HepG2 (cell line): ENCODE measurements around the gene PRIMA1. TPM values are rescaled to one million over a fixed set of nuclear protein-coding genes. Genes with fewer than 3 reads are reported as not detected.

Source experiments
- ATAC-seq: fragments of 200-7000 bp; cut with Tn5 transposase; 3 replicates; pipeline ENCODE4 v1.9.1; 2020; ENCODE audit warnings: mild to moderate bottlenecking, moderate library complexity
- BruUV-seq: library from RNA; stranded (reverse); fragments of 400-500 nt; replicated peaks from 2 replicates; lab custom pipeline; 2021; lab: Mats Ljungman, UMichigan
- CTCF ChIA-PET: fragments of 300-600 bp; formaldehyde crosslinking; extraction: SDS; loops from one replicate; lab custom pipeline; 2021; ENCODE audit warnings: low total read pairs, inconsistent platforms, low intra/inter-chr PET ratio; lab: Yijun Ruan, JAX
- POLR2A ChIA-PET: fragments of 350-600 bp; sonication (Branson Sonifier 250); formaldehyde crosslinking; loops from one replicate; lab custom pipeline; 2020; ENCODE audit warnings: antibody characterized with exemption, inconsistent platforms; lab: Yijun Ruan, JAX
- DNase-seq: peaks from one replicate; pipeline ENCODE4 v3.0.0-alpha.2; 2015; ENCODE audit warnings: low spot score
- FAIRE-seq: peaks from 3 replicates; lab custom pipeline; 2011; peaks lifted over from hg19 to GRCh38; lab: Jason Lieb, UNC
- H2AFZ ChIP-seq: one replicate; pipeline ENCODE4 v1.6.1; 2011; ENCODE audit warnings: low read length, inconsistent platforms
- H3K27ac ChIP-seq: fragments of 300-600 bp; 3 replicates; pipeline ENCODE4 v1.8.0; 2011; ENCODE audit warnings: mixed run types, mild to moderate bottlenecking, mixed read lengths, low read length, inconsistent platforms; ENCODE audit not compliant: insufficient read depth; ENCODE audit errors: extremely low read length
- H3K27me3 ChIP-seq, 2 experiments: fragments of 200-600 bp in 1 of 2; 2 replicates in 1 of 2; 3 replicates in 1 of 2; pipeline versions ENCODE4 v1.6.0 to v1.8.0; 2011; ENCODE audit warnings: low read length in 2 of 2, mild to moderate bottlenecking in 2 of 2, moderate library complexity in 2 of 2, inconsistent platforms in 1 of 2; ENCODE audit not compliant: insufficient read depth in 2 of 2, control insufficient read depth in 1 of 2
- H3K36me3 ChIP-seq, 2 experiments: fragments of 200-600 bp in 1 of 2; replicated peaks in 1 of 2; 2 replicates in 1 of 2; 3 replicates in 1 of 2; pipeline versions ENCODE4 v1.5.1 to v1.8.0; 2011; ENCODE audit warnings: low read length in 2 of 2, inconsistent platforms in 1 of 2; ENCODE audit not compliant: insufficient read depth in 2 of 2, control insufficient read depth in 1 of 2
- H3K4me1 ChIP-seq: 2 replicates; pipeline ENCODE4 v1.5.1; 2012; ENCODE audit warnings: low read length, inconsistent platforms; ENCODE audit not compliant: insufficient read depth
- H3K4me2 ChIP-seq: 2 replicates; pipeline ENCODE4 v1.6.0; 2011; ENCODE audit warnings: low read depth, low read length, inconsistent platforms
- H3K4me3 ChIP-seq, 3 experiments: fragments of 200-600 bp in 1 of 3; sonication (generic), shearing (Covaris generic) in 1 of 3; replicated peaks in 1 of 3; 2 replicates each; pipeline ENCODE4 v1.5.1; 2011 to 2016; ENCODE audit warnings: low read length in 3 of 3, inconsistent platforms in 2 of 3, low read depth in 2 of 3, mild to moderate bottlenecking in 2 of 3, control low read depth in 1 of 3, mixed read lengths in 1 of 3; ENCODE audit not compliant: insufficient read depth in 1 of 3
- H3K79me2 ChIP-seq: one replicate; pipeline ENCODE4 v1.6.1; 2011; ENCODE audit warnings: low read length, inconsistent platforms; ENCODE audit not compliant: insufficient read depth
- H3K9ac ChIP-seq: 2 replicates; pipeline ENCODE4 v1.6.0; 2011; ENCODE audit warnings: mild to moderate bottlenecking, low read depth, low read length, inconsistent platforms; ENCODE audit not compliant: insufficient read depth
- H3K9me3 ChIP-seq: 2 replicates; pipeline ENCODE4 v1.5.1; 2012; ENCODE audit warnings: mild to moderate bottlenecking, low read length
- H4K20me1 ChIP-seq: 2 replicates; pipeline ENCODE4 v1.6.0; 2011; ENCODE audit warnings: inconsistent platforms, mild to moderate bottlenecking, low read length, moderate library complexity; ENCODE audit not compliant: insufficient read depth
- GFI1 ChIP-seq: sonication (generic); formaldehyde crosslinking; IDR thresholded peaks from 2 replicates; pipeline ENCODE4 v1.5.0; 2020; ENCODE audit warnings: missing genetic modification reagents, mild to moderate bottlenecking, borderline replicate concordance
- POLR2AphosphoS5 ChIP-seq: IDR thresholded peaks from 2 replicates; pipeline ENCODE4 v1.6.1; 2012; ENCODE audit warnings: low read depth, low read length
- RAD51 ChIP-seq: fragments of 450-650 bp; IDR thresholded peaks from 2 replicates; pipeline ENCODE4 v1.6.1; 2016; ENCODE audit warnings: borderline replicate concordance
- TEAD2 ChIP-seq: sonication (generic); formaldehyde crosslinking; IDR thresholded peaks from 2 replicates; pipeline ENCODE4 v1.9.0; 2021; ENCODE audit warnings: missing genetic modification reagents
- ZNF329 ChIP-seq: sonication (generic); formaldehyde crosslinking; IDR thresholded peaks from 2 replicates; pipeline ENCODE4 v1.9.0; 2021; ENCODE audit warnings: low read depth, mild to moderate bottlenecking, missing genetic modification reagents
- ZNF337 ChIP-seq: sonication (generic); formaldehyde crosslinking; IDR thresholded peaks from 2 replicates; pipeline ENCODE4 v1.5.1; 2020; ENCODE audit warnings: missing genetic modification reagents, low read depth, mild to moderate bottlenecking, borderline replicate concordance
- ZNF720 ChIP-seq: sonication (generic); formaldehyde crosslinking; IDR thresholded peaks from 2 replicates; pipeline ENCODE4 v1.4.0; 2020; ENCODE audit warnings: missing genetic modification reagents
- ZNF788 ChIP-seq: sonication (generic); formaldehyde crosslinking; IDR thresholded peaks from 2 replicates; pipeline ENCODE4 v1.5.0; 2020; ENCODE audit warnings: mild to moderate bottlenecking, missing genetic modification reagents, borderline replicate concordance
- WGBS: methylation state at CpG from one replicate; pipeline ENCODE4 v1.1.6; 2017; ENCODE audit warnings: low lambda C conversion rate; 5-methylcytosine and 5-hydroxymethylcytosine counted together
- in situ Hi-C: cut with HindIII; loops from 2 replicates; pipeline ENCODE4 v1.10.0; 2017; ENCODE audit warnings: low pct_unique_long_range_greater_than_20kb; ENCODE audit not compliant: extremely low pct_ligation_motif_present
- intact Hi-C: fragments of 100-400 bp; cut with micrococcal nuclease; formaldehyde crosslinking; loops from one replicate; pipeline ENCODE4 v1.10.0; 2022; ENCODE audit not compliant: unreplicated experiment
- polyA plus RNA-seq, 8 experiments: library from polyadenylated mRNA; depleted of rRNA in 3 of 8; stranded (reverse) in 7 of 8; unstranded in 1 of 8; fragments of >200 nt; fragmentation: Illumina TruSeq in 4 of 8; extraction: Trizol in 4 of 8; gene quantifications; 2 replicates each; pipeline versions ENCODE4 v1.2.1 to v1.2.3, GENCODE V29; 2011 to 2016; ENCODE audit warnings: low read depth in 4 of 8, missing spikeins in 1 of 8, mixed read lengths in 1 of 8; ENCODE audit not compliant: insufficient read depth in 1 of 8
- total RNA-seq, 5 experiments: library from RNA; depleted of rRNA; stranded (reverse); fragments of >200 nt; fragmentation: Illumina TruSeq; extraction: Trizol; gene quantifications; 2 replicates each; pipeline ENCODE4 v1.2.3, GENCODE V29; 2016; ENCODE audit warnings: low read depth in 1 of 5
- TF ChIP-seq, protein P1 (sequence below), 2 experiments: sonication (generic) in 1 of 2; formaldehyde crosslinking in 1 of 2; IDR thresholded peaks; 2 replicates each; pipeline versions ENCODE4 v1.5.1 to v1.6.1; 2011 to 2020; ENCODE audit warnings: borderline replicate concordance in 1 of 2, low read depth in 1 of 2, low read length in 1 of 2, mild to moderate bottlenecking in 1 of 2, missing genetic modification reagents in 1 of 2, moderate library complexity in 1 of 2

Gene PRIMA1
- total and polyA plus RNA-seq, 2 of the 13 experiments (the other 11 are each of a cell fraction or from before 2014, with no cell fraction given): 2.4 to 3.2 TPM

DNA sequence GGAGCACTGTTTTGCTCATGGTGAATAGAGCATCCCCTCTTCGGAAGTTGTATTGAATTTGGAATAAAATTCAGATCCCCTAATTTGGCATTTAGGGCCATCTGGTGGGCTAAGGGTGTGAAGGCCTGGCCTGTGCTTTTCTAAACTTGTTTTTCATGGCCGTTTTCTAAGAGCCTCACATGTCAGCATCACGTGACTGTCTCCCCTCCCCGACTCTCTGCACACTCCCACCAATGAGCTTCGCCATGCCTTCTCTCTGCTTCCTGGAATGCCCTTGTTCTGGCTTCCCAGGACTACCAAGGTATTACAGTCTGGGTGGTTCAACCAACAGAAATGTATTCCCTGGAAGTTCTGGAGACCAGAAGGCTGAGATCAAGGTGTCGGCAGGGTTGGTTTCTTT, 85.3 kb downstream of the PRIMA1 start:
- BruUV-seq: no TSS peak
- 37% methylated on average over 6 of the region's 6 CpGs for WGBS
- POLR2A ChIA-PET: no interaction called here
- no peak for TF ChIP-seq ZNF329 (CRISPR knock-in tag)
- TF ChIP-seq, protein P1, sequence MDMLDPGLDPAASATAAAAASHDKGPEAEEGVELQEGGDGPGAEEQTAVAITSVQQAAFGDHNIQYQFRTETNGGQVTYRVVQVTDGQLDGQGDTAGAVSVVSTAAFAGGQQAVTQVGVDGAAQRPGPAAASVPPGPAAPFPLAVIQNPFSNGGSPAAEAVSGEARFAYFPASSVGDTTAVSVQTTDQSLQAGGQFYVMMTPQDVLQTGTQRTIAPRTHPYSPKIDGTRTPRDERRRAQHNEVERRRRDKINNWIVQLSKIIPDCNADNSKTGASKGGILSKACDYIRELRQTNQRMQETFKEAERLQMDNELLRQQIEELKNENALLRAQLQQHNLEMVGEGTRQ (IDR thresholded peaks at IDR 0.05; ENCODE audit: low read depth, low read length): peak; percentile 58
- TF ChIP-seq, protein P1 (CRISPR knock-in tag; IDR thresholded peaks at IDR 0.05; ENCODE audit: borderline replicate concordance): no peak; the same call in 1 of the 2 replicates
- no peak for TF ChIP-seq GFI1 (CRISPR knock-in tag)
- peak; percentile 59 for TF ChIP-seq RAD51
- peaks cover 17% of the 10 kb centered on the region for H3K4me1 ChIP-seq
- no peak overlapping the region for H3K4me2 ChIP-seq
- DNase-seq (no peak), ATAC-seq (no peak), FAIRE-seq (no peak)
- no peak overlapping the region for H3K9ac ChIP-seq
- CTCF ChIA-PET: no interaction called here
- no peaks in the 10 kb centered on the region for H3K36me3 ChIP-seq
- intact Hi-C loops: no loop called here
- no peak overlapping the region for H3K27ac ChIP-seq
- H3K4me3 ChIP-seq: no peak overlapping the region
- H4K20me1 ChIP-seq: no peaks in the 10 kb centered on the region
- H3K27me3 ChIP-seq: peaks cover 0 to 9% of the 10 kb centered on the region in 2 experiments; a peak in 3 of 5 replicates
- H3K9me3 ChIP-seq: no peaks in the 10 kb centered on the region
- no peak overlapping the region for H2AFZ ChIP-seq
- in situ Hi-C loops: no loop called here
- no peaks in the 10 kb centered on the region for H3K79me2 ChIP-seq

DNA sequence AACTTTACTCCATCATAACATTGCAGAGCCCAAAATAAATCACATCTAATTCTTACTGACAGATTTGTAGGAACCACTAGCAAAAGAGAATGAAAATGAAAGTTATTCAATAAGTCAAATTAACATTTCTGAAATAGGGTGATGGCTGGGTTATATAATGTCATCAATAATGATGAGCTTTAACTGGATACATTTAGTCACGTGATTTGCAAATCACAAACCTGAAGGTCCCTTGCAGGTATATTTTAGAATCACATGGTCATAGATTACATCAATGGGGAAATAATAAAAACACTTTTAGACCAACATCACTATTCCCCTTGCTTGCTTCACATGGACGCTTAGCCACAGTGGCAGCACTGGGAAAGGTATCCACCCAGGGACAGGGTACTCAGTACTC, 86.7 kb downstream of the PRIMA1 start:
- ATAC-seq: no peak
- no peaks in the 10 kb centered on the region for H3K9me3 ChIP-seq
- no peaks in the 10 kb centered on the region for H3K79me2 ChIP-seq
- BruUV-seq: no TSS peak
- peaks cover 0 to 7% of the 10 kb centered on the region in 2 experiments; a peak in 3 of 5 replicates for H3K27me3 ChIP-seq
- FAIRE-seq: no peak
- no peak overlapping the region for H2AFZ ChIP-seq
- ChIA-PET POLR2A (no interaction called here), CTCF (no interaction called here)
- H3K4me3 ChIP-seq: no peak overlapping the region
- peaks cover 17% of the 10 kb centered on the region for H3K4me1 ChIP-seq
- no peaks in the 10 kb centered on the region for H4K20me1 ChIP-seq
- in situ Hi-C loops: no loop called here
- intact Hi-C loops: no loop called here
- H3K36me3 ChIP-seq: no peaks in the 10 kb centered on the region
- no peak overlapping the region for H3K9ac ChIP-seq
- DNase-seq: no peak
- H3K27ac ChIP-seq: no peak overlapping the region
- no peak overlapping the region for H3K4me2 ChIP-seq
- 0% methylated on average over 2 of the region's 2 CpGs for WGBS
- no peak for TF ChIP-seq TEAD2
- TF ChIP-seq, protein P1 (IDR thresholded peaks at IDR 0.05; ENCODE audit: low read depth, low read length): peak; percentile 41
- TF ChIP-seq, protein P1 (CRISPR knock-in tag; IDR thresholded peaks at IDR 0.05; ENCODE audit: borderline replicate concordance): no peak
- TF ChIP-seq ZNF720 (CRISPR knock-in tag): no peak
- no peak for TF ChIP-seq POLR2AphosphoS5
- TF ChIP-seq ZNF788 (CRISPR knock-in tag): no peak
- TF ChIP-seq ZNF337: no peak
- peak; percentile 72 for TF ChIP-seq RAD51
